GM18909 (cell line): ENCODE results near the gene VPS37B.
A peak's percentile ranks its signal among the peaks of the same experiment; 100 is the strongest.
"Not testable (repeated sequence)": the region's sequence is repeated elsewhere in the genome, so short reads cannot be mapped to it uniquely, and the experiment has no call there.

ENCODE experiments used
- ATAC-seq: cut with Tn5 transposase; IDR thresholded peaks from one replicate; pipeline ENCODE4 v1.9.1; 2021; ENCODE audit warnings: mild to moderate bottlenecking; ENCODE audit not compliant: unreplicated experiment, poor library complexity

The VPS37B gene

GRCh38 chr12:122886161-122886560 is 9.8 kb downstream of the VPS37B start:
- no peak for ATAC-seq

- no peak for ATAC-seq
Observed at GRCh38 chr12:122884860-122885259, 11.1 kb downstream of the VPS37B start.

- ATAC-seq, result no peak
Observed at GRCh38 chr12:122884091-122884826, 11.7 kb downstream of the VPS37B start.

- no peak for ATAC-seq
Observed at GRCh38 chr12:122882908-122883558, 12.9 kb downstream of the VPS37B start.

- ATAC-seq, result no peak
Observed at GRCh38 chr12:122880668-122881067, 15.3 kb downstream of the VPS37B start.

GRCh38 chr12:122880155-122880667 is 15.7 kb downstream of the VPS37B start:
- no peak for ATAC-seq

GRCh38 chr12:122878780-122879612 is 16.9 kb downstream of the VPS37B start:
- no peak for ATAC-seq

- no peak for ATAC-seq
Observed at GRCh38 chr12:122876731-122877130, 19.2 kb downstream of the VPS37B start.

- ATAC-seq, result not testable (repeated sequence)
Observed at GRCh38 chr12:122876281-122876680, 19.6 kb downstream of the VPS37B start.

GRCh38 chr12:122875590-122876220 is 20.2 kb downstream of the VPS37B start:
- peak; percentile 74 for ATAC-seq

GRCh38 chr12:122874081-122874480 is 21.8 kb downstream of the VPS37B start:
- ATAC-seq, result no peak

- no peak for ATAC-seq
Observed at GRCh38 chr12:122873540-122873939, 22.4 kb downstream of the VPS37B start.

GRCh38 chr12:122872815-122873361 is 23.0 kb downstream of the VPS37B start:
- no peak for ATAC-seq

GRCh38 chr12:122871851-122872780 is 23.8 kb downstream of the VPS37B start:
- no peak for ATAC-seq

GRCh38 chr12:122870867-122871664 is 24.9 kb downstream of the VPS37B start:
- no peak for ATAC-seq

- no peak for ATAC-seq
Observed at GRCh38 chr12:122870163-122870842, 25.6 kb downstream of the VPS37B start.

GRCh38 chr12:122869207-122869973 is 26.5 kb downstream of the VPS37B start:
- no peak for ATAC-seq
